GM12878 (cell line): ENCODE results near the gene CETN1. TPM values are rescaled to one million over a fixed set of nuclear protein-coding genes. Genes with fewer than 3 reads are reported as not detected.
A peak's percentile ranks its signal among the peaks of the same experiment; 100 is the strongest.

Experiments used
- ATAC-seq: fragments of 200-7000 bp; cut with Tn5 transposase; 3 replicates; pipeline ENCODE4 v1.9.1; 2020; ENCODE audit warnings: mild to moderate bottlenecking, moderate library complexity
- BruUV-seq: library from RNA; stranded (reverse); fragments of 400-500 nt; replicated peaks from 2 replicates; lab custom pipeline; 2021; lab: Mats Ljungman, UMichigan
- CTCF ChIA-PET: fragments of 300-600 bp; sonication (Branson Sonifier 250); formaldehyde crosslinking; extraction: SDS; loops from one replicate; lab custom pipeline; 2021; ENCODE audit warnings: inconsistent platforms; lab: Yijun Ruan, JAX
- POLR2A ChIA-PET: fragments of 350-600 bp; formaldehyde crosslinking; extraction: SDS; loops from one replicate; lab custom pipeline; 2021; ENCODE audit warnings: inconsistent platforms; lab: Charles Lee
- RAD21 ChIA-PET: fragments of 300-600 bp; sonication (Branson Sonifier 250); formaldehyde crosslinking; loops from one replicate; lab custom pipeline; 2023; ENCODE audit warnings: antibody characterized with exemption; ENCODE audit not compliant: unreplicated experiment; lab: Charles Lee
- SMC1A ChIA-PET: fragments of 300-600 bp; sonication (Branson Sonifier 250); formaldehyde crosslinking; loops from one replicate; lab custom pipeline; 2023; ENCODE audit not compliant: unreplicated experiment, uncharacterized antibody; lab: Charles Lee
- DNase-seq: peaks from one replicate; pipeline ENCODE4 v3.0.0-alpha.2; 2011; ENCODE audit warnings: low read depth, low spot score
- FAIRE-seq: peaks from 3 replicates; lab custom pipeline; 2011; peaks lifted over from hg19 to GRCh38; lab: Jason Lieb, UNC
- H2AFZ ChIP-seq: 2 replicates; pipeline ENCODE4 v1.6.0; 2011; ENCODE audit warnings: low read depth, low read length, control low read depth; ENCODE audit not compliant: control insufficient read depth
- H3K27ac ChIP-seq: 2 replicates; pipeline ENCODE4 v1.5.1; 2011; ENCODE audit warnings: control low read depth; ENCODE audit not compliant: control insufficient read depth, insufficient read depth
- H3K27me3 ChIP-seq, 2 experiments: replicated peaks in 1 of 2; 2 replicates each; pipeline versions ENCODE4 v1.6.0 to v1.6.1; 2011; ENCODE audit warnings: low read length in 1 of 2; ENCODE audit not compliant: control insufficient read depth in 2 of 2, insufficient read depth in 2 of 2
- H3K36me3 ChIP-seq, 2 experiments: 2 replicates each; pipeline ENCODE4 v1.5.1; 2011; ENCODE audit warnings: low read length in 1 of 2; ENCODE audit not compliant: control insufficient read depth in 2 of 2, insufficient read depth in 2 of 2
- H3K4me1 ChIP-seq: 2 replicates; pipeline ENCODE4 v1.6.1; 2011; ENCODE audit warnings: mild to moderate bottlenecking, low read length, moderate library complexity, mixed read lengths; ENCODE audit not compliant: control insufficient read depth, insufficient read depth
- H3K4me2 ChIP-seq: 2 replicates; pipeline ENCODE4 v1.6.0; 2011; ENCODE audit warnings: control low read depth; ENCODE audit not compliant: control insufficient read depth, insufficient read depth
- H3K4me3 ChIP-seq: fragments of 200-600 bp; sonication (generic); 2 replicates; pipeline ENCODE4 v1.5.1; 2016
- H3K79me2 ChIP-seq: 2 replicates; pipeline ENCODE4 v1.6.0; 2011; ENCODE audit warnings: low read length; ENCODE audit not compliant: control insufficient read depth, insufficient read depth
- H3K9ac ChIP-seq: 2 replicates; pipeline ENCODE4 v1.8.0; 2011; ENCODE audit warnings: low read length, control low read depth, mixed read lengths; ENCODE audit not compliant: control insufficient read depth, insufficient read depth
- H3K9me3 ChIP-seq: replicated peaks from 3 replicates; pipeline ENCODE4 v1.5.1; 2011; ENCODE audit warnings: mild to moderate bottlenecking, low read length; ENCODE audit not compliant: control insufficient read depth, insufficient read depth
- H4K20me1 ChIP-seq: 2 replicates; pipeline ENCODE4 v1.6.0; 2011; ENCODE audit not compliant: control insufficient read depth, insufficient read depth
- BCL3 ChIP-seq: IDR thresholded peaks from 2 replicates; pipeline ENCODE4 v1.6.1; 2011; ENCODE audit warnings: borderline replicate concordance, low read depth, mild to moderate bottlenecking, moderate library complexity, low read length; ENCODE audit not compliant: insufficient read depth, poor library complexity, severe bottlenecking
- CTCF ChIP-seq, 3 experiments: IDR thresholded peaks in 2 of 3; conservative IDR thresholded peaks in 1 of 3; 2 replicates each; pipeline ENCODE4 v1.5.1; 2011; ENCODE audit warnings: low read depth in 3 of 3, low read length in 3 of 3, mild to moderate bottlenecking in 3 of 3, control low read depth in 2 of 3, moderate library complexity in 2 of 3, inconsistent platforms in 1 of 3, mixed read lengths in 1 of 3; ENCODE audit not compliant: control insufficient read depth in 2 of 3, insufficient read depth in 1 of 3; ENCODE audit errors: extremely low read depth in 1 of 3
- IKZF1 ChIP-seq: fragments of 450-650 bp; conservative IDR thresholded peaks from 2 replicates; pipeline ENCODE4 v1.6.1; 2017; ENCODE audit warnings: antibody characterized with exemption, mild to moderate bottlenecking
- KAT2A ChIP-seq: conservative IDR thresholded peaks from 2 replicates; pipeline ENCODE4 v1.6.1; 2011; ENCODE audit warnings: low read depth, low read length; ENCODE audit not compliant: control insufficient read depth
- NR2C2 ChIP-seq: IDR thresholded peaks from 2 replicates; pipeline ENCODE4 v1.6.1; 2011; ENCODE audit warnings: borderline replicate concordance, low read depth; ENCODE audit not compliant: control insufficient read depth, insufficient read length
- RAD21 ChIP-seq: IDR thresholded peaks from 2 replicates; pipeline ENCODE4 v1.6.1; 2011; ENCODE audit warnings: mild to moderate bottlenecking, low read depth, low read length, moderate library complexity; ENCODE audit not compliant: insufficient read depth
- SMC3 ChIP-seq: IDR thresholded peaks from 2 replicates; pipeline ENCODE4 v1.6.1; 2011; ENCODE audit warnings: low read length, improper control_type of control experiment, borderline replicate concordance
- SRF ChIP-seq, 2 experiments: IDR thresholded peaks; 2 replicates each; pipeline ENCODE4 v1.6.1; 2011; ENCODE audit warnings: low read depth in 2 of 2, low read length in 2 of 2, mild to moderate bottlenecking in 1 of 2, moderate library complexity in 1 of 2
- ZNF207 ChIP-seq: fragments of 450-650 bp; IDR thresholded peaks from 2 replicates; pipeline ENCODE4 v1.6.1; 2014; ENCODE audit warnings: antibody characterized with exemption, mild to moderate bottlenecking, borderline replicate concordance
- ZNF217 ChIP-seq: fragments of 450-650 bp; IDR thresholded peaks from 2 replicates; pipeline ENCODE4 v1.6.1; 2017; ENCODE audit warnings: antibody characterized with exemption, mild to moderate bottlenecking
- WGBS: methylation state at CpG from one replicate; pipeline ENCODE4 v1.1.6; 2016; ENCODE audit warnings: low lambda C conversion rate; ENCODE audit not compliant: insufficient replicate concordance, insufficient coverage; ENCODE audit errors: missing lambda C conversion rate; 5-methylcytosine and 5-hydroxymethylcytosine counted together
- in situ Hi-C: fragments of 300-500 bp; cut with MboI; formaldehyde crosslinking; loops from 9 replicates; pipeline ENCODE4 v1.14.3; 2018; ENCODE audit warnings: mixed read lengths
- intact Hi-C: fragments of 100-400 bp; cut with micrococcal nuclease; formaldehyde crosslinking; loops from one replicate; pipeline ENCODE4 v1.14.2; 2022; ENCODE audit not compliant: unreplicated experiment
- polyA plus RNA-seq, 11 experiments: library from polyadenylated mRNA; depleted of rRNA in 4 of 11; unstranded in 6 of 11; stranded (reverse) in 5 of 11; fragments of >200 nt; fragmentation: Nextera tagmentation in 4 of 11; fragmentation: Illumina TruSeq in 1 of 11; extraction: Ambion mirVana in 4 of 11; extraction: Trizol in 1 of 11; gene quantifications; 1 replicate in 1 of 11; 2 replicates in 10 of 11; pipeline versions ENCODE4 v1.2.1 to v1.2.3, GENCODE V29; 2011 to 2016; ENCODE audit warnings: inconsistent platforms in 2 of 11, missing spikeins in 2 of 11, low read depth in 1 of 11
- total RNA-seq, 4 experiments: library from RNA; depleted of rRNA in 3 of 4; stranded (reverse); fragments of >200 nt in 3 of 4; fragmentation: Illumina TruSeq in 1 of 4; extraction: Trizol in 1 of 4; gene quantifications; 2 replicates each; pipeline versions ENCODE4 v1.2.1 to v1.2.3, GENCODE V29; 2013 to 2021

CETN1 gene
- total and polyA plus RNA-seq, 10 of the 15 experiments (the other 5 are each of a cell fraction or from before 2014, with no cell fraction given), result not detected

- TF ChIP-seq IKZF1, result no peak
- no peak for TF ChIP-seq ZNF217
- no peak for TF ChIP-seq NR2C2
- TF ChIP-seq KAT2A, result no peak
Observed at GRCh38 chr18:615773-616172, 35.6 kb downstream of the CETN1 start (continued).

- ChIA-PET RAD21 (interaction anchor here (0.7 to 1.9 kb wide), 6 partner anchors 92 to 354 kb away, joined by 3 to 10 read pairs (median 4); no protein-coding TSS in a partner anchor), SMC1A (interaction anchor here (1.4 to 2.9 kb wide), 4 partner anchors 8 to 457 kb away, joined by 3 to 17 read pairs (median 6); no protein-coding TSS in a partner anchor), CTCF (interaction anchor here (1.0 to 2.5 kb wide), 8 partner anchors 9 to 354 kb away, joined by 3 to 13 read pairs (median 4); no protein-coding TSS in a partner anchor)
- H2AFZ ChIP-seq, result no peak overlapping the region
- H3K27ac ChIP-seq, result no peak overlapping the region
- H3K9me3 ChIP-seq, result no peaks in the 10 kb centered on the region
- ATAC-seq (peak; percentile 72), FAIRE-seq (peak; percentile 71), DNase-seq (no peak)
- H3K79me2 ChIP-seq, result no peaks in the 10 kb centered on the region
- no peaks in the 10 kb centered on the region for H4K20me1 ChIP-seq
- H3K9ac ChIP-seq, result no peak overlapping the region
- H3K4me3 ChIP-seq, result no peak overlapping the region
- no peaks in the 10 kb centered on the region for H3K4me1 ChIP-seq
- WGBS, result 13% methylated on average over 4 of the region's 4 CpGs
- no peaks in the 10 kb centered on the region for H3K36me3 ChIP-seq
- intact Hi-C loops (loop anchor here (5.0 kb wide), 3 partner anchors 119 to 349 kb away; partner anchors contain the start of gene THOC1), in situ Hi-C loops (loop anchor here (10.0 kb wide), 1 partner anchor 332 kb away; no protein-coding TSS in a partner anchor)
- TF ChIP-seq BCL3 (no peak), SRF (IDR thresholded peaks at IDR 0.05; ENCODE audit: low read depth in 2 of 2, low read length in 2 of 2) (no peak), SMC3 (peak; percentile 67; the same call in 1 of the 2 replicates), RAD21 (peak; percentile 79), CTCF (IDR thresholded peaks at IDR 0.05 in 2 of 3, conservative IDR thresholded peaks at IDR 0.05 in 1 of 3; ENCODE audit: control insufficient read depth in 2 of 3, extremely low read depth in 1 of 3, insufficient read depth in 1 of 3, low read depth in 3 of 3, low read length in 3 of 3) (peak; percentile 49 to 58 (median 52); a peak in 5 of 6 replicates), ZNF207 (no peak)
- TF ChIP-seq, all 136 proteins: peak for 3
- POLR2A ChIA-PET, result no interaction called here
- H3K4me2 ChIP-seq, result no peak overlapping the region
- no TSS peak for BruUV-seq
- H3K27me3 ChIP-seq, result no peaks in the 10 kb centered on the region
Observed at GRCh38 chr18:616380-616995, 36.3 kb downstream of the CETN1 start.
